Activated T-cell treated with anti-CD3 and anti-CD28 coated beads, Interleukin-2, amount 50 U/mL, for 72 hours (primary cell): Measurements from ENCODE around the gene CHST5. TPM values are rescaled to one million over a fixed set of nuclear protein-coding genes. Genes with fewer than 3 reads are reported as not detected.
"Not testable (repeated sequence)": the region's sequence is repeated elsewhere in the genome, so short reads cannot be mapped to it uniquely, and the experiment has no call there.

Experiments used
- ATAC-seq, 2 donors: fragments of 150-1000 bp; cut with Tn5 transposase; replicated peaks in 1 of 2; 2 replicates each; pipeline ENCODE4 v1.10.0; 2021; ENCODE audit warnings: moderate library complexity in 2 of 2, mild to moderate bottlenecking in 1 of 2
- DNase-seq, 2 donors: peaks; one replicate each; pipeline ENCODE4 v3.0.0; 2021 to 2022; ENCODE audit warnings: mixed read lengths in 1 of 2
- H3K27ac Mint-ChIP-seq: one replicate; pipeline ENCODE4 v1.8.0; 2022; ENCODE audit warnings: mild to moderate bottlenecking, moderate library complexity, mixed read lengths
- H3K27me3 Mint-ChIP-seq: one replicate; pipeline ENCODE4 v1.8.0; 2022; ENCODE audit warnings: low read depth, mixed read lengths
- H3K36me3 Mint-ChIP-seq, 2 donors: one replicate each; pipeline ENCODE4 v1.8.0; 2022; ENCODE audit warnings: mixed read lengths in 2 of 2, mild to moderate bottlenecking in 1 of 2; ENCODE audit not compliant: insufficient read depth in 2 of 2
- H3K4me1 Mint-ChIP-seq: one replicate; pipeline ENCODE4 v1.8.0; 2022; ENCODE audit warnings: low read depth, mixed read lengths
- H3K4me3 Mint-ChIP-seq, 2 donors: one replicate each; pipeline ENCODE4 v1.8.0; 2022; ENCODE audit warnings: mild to moderate bottlenecking in 2 of 2, mixed read lengths in 2 of 2, moderate library complexity in 2 of 2
- H3K9me3 Mint-ChIP-seq, 2 donors: one replicate each; pipeline ENCODE4 v1.8.0; 2022; ENCODE audit warnings: mixed read lengths in 2 of 2
- total RNA-seq, 2 donors: library from RNA; stranded (reverse); gene quantifications; one replicate each; pipeline ENCODE4 v1.2.3, GENCODE V29; 2022

Gene CHST5
- total RNA-seq, 2 donors from 2014 or later, result 0.82 TPM; not detected in 1

DNA sequence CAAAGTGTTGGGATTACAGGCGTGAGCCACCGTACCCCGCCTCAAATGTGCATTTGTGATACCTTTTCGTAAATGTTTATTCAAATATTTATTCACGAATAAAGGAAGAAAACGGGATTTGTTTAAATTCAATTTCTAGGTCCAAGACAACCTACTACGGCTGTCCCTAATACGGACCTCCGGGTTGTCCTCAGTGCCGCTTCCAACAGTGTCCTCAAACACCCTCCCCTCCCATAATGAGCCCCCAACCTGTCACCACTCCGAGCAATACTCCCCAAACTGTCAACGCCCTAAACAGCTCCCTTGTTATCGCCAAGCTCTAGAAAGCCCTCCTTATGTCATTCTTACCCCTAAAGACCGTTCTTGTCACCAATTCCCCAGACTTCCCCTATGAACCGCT lies 29.7 kb upstream of the CHST5 start:
- peak overlapping the region; percentile 62 for H3K27ac Mint-ChIP-seq
- H3K4me1 Mint-ChIP-seq, result peaks cover 57% of the 10 kb centered on the region
- DNase-seq (no peak), ATAC-seq (peak in 1 of 2 donors; percentile 10)
- peak overlapping the region; percentile 87 to 98 for H3K4me3 Mint-ChIP-seq
- H3K36me3 Mint-ChIP-seq, result no peaks in the 10 kb centered on the region
- peaks cover 19% of the 10 kb centered on the region for H3K27me3 Mint-ChIP-seq
- no peaks in the 10 kb centered on the region for H3K9me3 Mint-ChIP-seq

DNA sequence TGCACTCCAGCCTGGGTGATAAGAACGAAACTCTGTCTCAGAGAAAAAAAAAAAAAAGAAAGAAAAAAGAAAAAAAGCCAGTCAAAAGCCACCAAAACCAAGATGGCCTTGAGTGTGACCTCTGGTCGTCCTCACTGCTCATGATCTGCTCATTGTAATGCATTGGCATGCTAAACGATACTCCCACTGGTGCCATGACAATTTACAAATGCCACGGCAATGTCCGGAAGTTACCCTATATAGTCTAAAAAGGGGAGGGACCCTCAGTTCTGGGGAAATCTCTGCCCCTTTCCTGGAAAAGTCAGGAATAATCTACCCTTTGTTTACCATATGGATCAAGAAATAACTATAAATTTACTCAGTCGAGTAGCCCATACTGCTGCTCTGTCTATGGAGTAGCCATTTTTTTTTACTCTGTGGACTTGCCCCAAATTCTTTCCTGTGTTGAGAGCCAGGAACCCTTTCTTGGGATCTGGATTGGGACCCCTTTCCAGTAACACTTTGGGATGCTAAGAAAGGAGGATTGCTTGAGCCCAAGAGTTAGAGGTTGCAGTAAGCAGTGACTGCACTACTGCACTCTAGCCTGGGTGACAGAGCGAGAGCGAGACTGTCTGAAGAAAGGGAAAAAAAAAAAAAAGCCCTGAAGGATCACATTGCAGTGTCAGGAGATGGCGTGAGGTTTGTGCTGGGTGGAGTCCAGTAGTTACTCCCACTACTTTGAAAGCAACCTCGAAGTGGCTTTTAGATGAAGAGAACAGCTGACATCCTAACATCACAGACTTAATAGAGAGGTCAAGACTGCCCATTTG lies 23.9 kb upstream of the CHST5 start:
- no peak overlapping the region for H3K27ac Mint-ChIP-seq
- H3K9me3 Mint-ChIP-seq, result no peaks in the 10 kb centered on the region
- DNase-seq (no peak), ATAC-seq (no peak)
- no peaks in the 10 kb centered on the region for H3K36me3 Mint-ChIP-seq
- H3K4me1 Mint-ChIP-seq, result peaks cover 36% of the 10 kb centered on the region
- H3K4me3 Mint-ChIP-seq, result no peak overlapping the region
- peaks cover 19% of the 10 kb centered on the region for H3K27me3 Mint-ChIP-seq

DNA sequence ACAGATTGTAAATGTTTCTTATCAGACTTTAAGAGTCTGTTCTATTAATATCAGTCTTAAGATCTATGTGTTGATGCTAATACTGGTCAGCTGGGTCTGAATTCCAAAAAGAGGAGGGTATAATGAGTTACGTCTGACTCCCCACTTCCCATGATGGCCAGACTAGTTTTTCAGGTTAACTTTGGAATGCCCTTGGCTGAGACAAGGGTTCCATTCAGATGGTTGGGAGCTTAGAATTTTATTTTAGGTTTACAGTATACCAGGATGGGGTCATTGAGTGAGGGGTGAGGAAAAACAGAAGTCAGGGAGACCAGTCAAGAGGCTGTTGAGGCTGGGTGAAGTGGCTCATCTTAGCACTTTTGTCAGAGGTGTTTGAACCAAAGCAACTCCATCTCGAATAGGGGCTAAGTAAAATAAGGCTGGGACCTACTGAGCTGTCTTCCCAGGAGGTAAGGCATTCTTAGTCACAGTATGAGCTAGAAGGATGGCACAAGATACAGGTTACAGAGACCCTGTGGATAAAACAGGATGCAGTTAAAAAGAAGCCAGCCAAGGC lies 23.0 kb upstream of the CHST5 start:
- Mint-ChIP-seq H3K27ac (no peak overlapping the region), H3K4me3 (no peak overlapping the region), H3K4me1 (peaks cover 28% of the 10 kb centered on the region), H3K36me3 (no peaks in the 10 kb centered on the region), H3K27me3 (peaks cover 17% of the 10 kb centered on the region), H3K9me3 (no peaks in the 10 kb centered on the region)
- ATAC-seq (no peak), DNase-seq (no peak)

- Mint-ChIP-seq H3K4me3 (peak overlapping the region; percentile 97 to 98), H3K36me3 (no peaks in the 10 kb centered on the region), H3K27me3 (peaks cover 15% of the 10 kb centered on the region), H3K9me3 (no peaks in the 10 kb centered on the region), H3K27ac (no peak overlapping the region), H3K4me1 (peaks cover 20% of the 10 kb centered on the region)
- ATAC-seq (no peak), DNase-seq (no peak)
Measured at GRCh38 chr16:75556431-75556950, 20.6 kb upstream of the CHST5 start.

DNA sequence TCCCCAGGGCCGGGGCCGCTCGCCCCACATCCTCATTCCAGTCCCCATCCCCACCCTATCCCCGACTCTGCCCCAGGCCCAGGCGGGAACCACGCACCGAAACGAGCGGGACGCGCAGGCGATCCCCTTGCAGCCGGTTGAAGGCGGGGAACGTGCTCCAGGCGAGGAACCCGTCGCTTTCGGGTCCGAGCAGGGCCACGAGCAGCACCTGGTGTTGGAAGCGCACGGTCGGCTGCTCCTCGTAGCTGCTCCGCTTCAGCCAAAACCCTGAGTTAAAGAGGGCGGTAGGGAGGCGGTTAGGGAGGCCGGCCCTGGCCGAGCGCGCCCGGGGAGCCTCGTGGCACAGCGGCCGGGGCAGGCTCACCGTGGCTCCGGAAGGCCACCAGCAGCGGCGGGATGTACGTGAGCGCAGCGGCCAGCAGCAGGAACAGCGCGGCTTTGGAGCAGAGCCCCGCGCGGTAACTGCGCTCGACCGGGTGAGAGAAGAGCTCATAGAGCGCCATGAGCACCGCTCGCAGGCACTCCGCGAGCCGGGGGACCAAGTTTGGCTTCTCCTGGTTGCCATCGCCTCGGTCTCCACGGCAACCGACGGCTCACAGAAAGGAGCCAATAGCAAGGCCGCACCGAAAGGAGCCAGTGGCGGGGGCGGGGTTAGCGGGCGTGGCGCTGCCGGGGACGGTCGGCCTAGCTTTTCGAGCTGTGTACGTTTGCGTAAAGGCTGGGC lies 20.0 kb upstream of the CHST5 start, which contains the start of gene TMEM231:
TMEM231 (minus strand) TSS at position 546 of the 724 bp plus-strand sequence; CDS start at position 503, 43 bp downstream.
- Mint-ChIP-seq H3K36me3 (no peaks in the 10 kb centered on the region), H3K4me3 (peak within 1 kb of the TSS; percentile 97 to 98), H3K4me1 (peaks cover 14% of the 10 kb centered on the region), H3K27ac (no peak within 1 kb of the TSS), H3K27me3 (peaks cover 15% of the 10 kb centered on the region), H3K9me3 (no peaks in the 10 kb centered on the region)
- peak; percentile 97 for ATAC-seq
- peak; percentile 97 to 98 for DNase-seq

DNA sequence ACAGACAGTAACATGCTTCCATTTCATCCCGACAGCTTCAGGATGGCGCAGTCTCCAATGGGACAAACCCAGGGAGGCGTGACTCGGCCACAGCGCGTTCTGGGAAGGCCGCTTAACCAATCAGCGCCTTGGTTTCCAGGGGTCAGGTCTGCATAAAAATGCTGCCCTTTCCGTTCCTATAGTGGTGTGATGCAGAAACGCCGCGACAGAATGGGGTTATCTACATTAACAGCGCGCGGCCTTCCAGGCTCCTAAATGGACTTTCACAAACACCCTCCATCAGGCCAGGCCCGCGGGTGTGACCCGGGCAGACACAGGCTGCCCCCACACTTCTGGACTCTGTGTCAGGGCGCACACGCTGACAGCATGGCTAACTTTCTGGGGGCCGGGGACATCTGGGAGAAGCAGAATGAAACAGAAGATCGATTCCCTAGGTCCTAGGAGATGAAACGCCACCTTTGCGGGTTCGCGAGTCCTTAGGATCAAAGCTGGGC lies 19.4 kb upstream of the CHST5 start:
- peaks cover 15% of the 10 kb centered on the region for H3K27me3 Mint-ChIP-seq
- H3K4me3 Mint-ChIP-seq, result peak overlapping the region; percentile 97 to 98
- ATAC-seq (peak; percentile 2), DNase-seq (peak; percentile 15 to 26)
- no peaks in the 10 kb centered on the region for H3K36me3 Mint-ChIP-seq
- H3K4me1 Mint-ChIP-seq, result peaks cover 17% of the 10 kb centered on the region
- H3K9me3 Mint-ChIP-seq, result no peaks in the 10 kb centered on the region
- H3K27ac Mint-ChIP-seq, result no peak overlapping the region

DNA sequence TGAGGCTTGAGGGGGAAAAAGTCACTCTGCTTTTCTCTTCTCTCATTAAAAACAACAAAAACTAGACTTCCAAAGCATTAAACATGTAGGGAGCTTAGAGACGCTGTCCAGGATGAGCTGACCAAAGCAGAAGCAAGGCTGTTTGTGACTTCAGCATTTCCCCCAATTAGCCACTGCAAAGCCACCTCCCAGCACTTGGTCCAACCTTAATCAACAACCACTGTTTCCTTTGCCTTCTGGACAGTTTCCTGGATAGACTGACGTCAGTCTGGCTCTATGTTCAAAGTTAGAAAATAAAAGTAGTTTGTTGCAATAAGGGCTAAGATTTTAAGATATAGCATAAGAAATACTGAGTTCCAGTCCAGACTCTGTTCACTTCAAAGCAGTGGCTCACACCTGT lies 17.0 kb upstream of the CHST5 start:
- no peaks in the 10 kb centered on the region for H3K9me3 Mint-ChIP-seq
- DNase-seq, result no peak
- H3K4me3 Mint-ChIP-seq, result no peak overlapping the region
- H3K27ac Mint-ChIP-seq, result no peak overlapping the region
- no peaks in the 10 kb centered on the region for H3K36me3 Mint-ChIP-seq
- peaks cover 15% of the 10 kb centered on the region for H3K27me3 Mint-ChIP-seq
- H3K4me1 Mint-ChIP-seq, result peaks cover 24% of the 10 kb centered on the region
- no peak for ATAC-seq

DNA sequence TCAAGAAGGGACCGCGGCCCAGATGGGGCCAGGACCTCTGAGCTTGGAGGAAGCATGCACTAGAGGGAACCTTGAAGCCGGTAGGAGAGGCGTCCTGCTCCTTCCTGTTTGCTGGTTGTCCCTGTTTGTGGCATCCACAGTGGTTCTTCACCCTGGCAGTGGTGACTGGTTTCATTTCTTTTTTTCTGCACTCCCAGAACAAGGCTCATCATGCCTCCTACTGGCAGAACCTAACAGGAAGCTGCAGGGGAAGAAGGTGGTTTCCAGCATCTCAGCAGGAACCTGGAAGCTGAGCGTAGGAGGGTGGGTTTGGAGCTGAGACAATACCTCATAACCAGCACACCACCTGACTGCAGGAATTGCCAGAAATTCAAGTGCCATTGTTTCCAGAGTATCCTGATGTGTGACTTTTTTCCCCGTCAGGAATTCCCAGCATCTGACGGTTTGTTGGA lies 14.3 kb upstream of the CHST5 start:
- no peaks in the 10 kb centered on the region for H3K9me3 Mint-ChIP-seq
- H3K27me3 Mint-ChIP-seq, result peaks cover 15% of the 10 kb centered on the region
- DNase-seq, result peak; percentile 24 to 25
- no peak overlapping the region for H3K27ac Mint-ChIP-seq
- no peak overlapping the region for H3K4me3 Mint-ChIP-seq
- ATAC-seq, result peak; percentile 34 to 65
- no peaks in the 10 kb centered on the region for H3K36me3 Mint-ChIP-seq
- peaks cover 12% of the 10 kb centered on the region for H3K4me1 Mint-ChIP-seq

DNA sequence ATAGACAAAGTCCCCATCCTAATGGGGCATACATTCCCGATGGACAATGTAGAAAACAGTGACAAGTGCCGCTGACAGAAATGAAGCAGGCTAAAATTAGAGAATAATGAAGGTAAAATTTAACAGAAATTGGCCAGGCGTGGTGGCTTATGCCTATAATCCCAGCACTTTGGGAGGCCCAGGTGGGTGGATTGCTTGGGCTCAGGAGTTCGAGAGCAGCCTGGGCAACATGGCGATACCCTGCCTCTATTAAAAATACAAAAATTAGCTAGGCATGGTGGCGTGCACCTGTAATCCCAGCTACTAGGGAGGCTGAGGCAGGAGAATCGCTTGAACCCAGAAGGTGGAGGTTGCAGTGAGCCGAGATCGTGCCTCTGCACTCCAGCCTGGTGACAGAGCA lies 12.5 kb upstream of the CHST5 start:
- DNase-seq, H3K27ac Mint-ChIP-seq, H3K9me3 Mint-ChIP-seq, H3K27me3 Mint-ChIP-seq, ATAC-seq, H3K36me3 Mint-ChIP-seq, H3K4me3 Mint-ChIP-seq: not testable (repeated sequence)
- H3K4me1 Mint-ChIP-seq, result peaks cover 11% of the 10 kb centered on the region

DNA sequence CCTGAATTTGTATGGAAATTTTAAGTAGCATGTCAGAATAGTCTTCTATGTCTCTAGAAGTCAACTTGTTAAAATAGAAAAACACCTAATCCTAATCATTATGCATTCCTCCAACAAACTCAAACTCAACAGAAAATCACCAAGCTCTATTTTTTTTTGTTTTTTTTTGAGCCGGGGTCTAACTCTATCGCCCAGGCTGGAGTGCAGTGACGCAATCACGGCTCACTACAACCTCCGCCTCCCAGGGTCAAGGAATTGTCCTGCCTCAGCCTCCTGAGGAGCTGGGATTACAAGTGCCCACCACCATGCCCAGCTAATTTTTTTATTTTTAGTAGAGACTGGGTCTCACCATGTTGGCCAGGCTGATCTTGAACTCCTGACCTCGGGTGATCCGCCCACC lies 10.4 kb upstream of the CHST5 start:
- H3K27ac Mint-ChIP-seq, result no peak overlapping the region
- no peaks in the 10 kb centered on the region for H3K27me3 Mint-ChIP-seq
- peaks cover 11% of the 10 kb centered on the region for H3K4me1 Mint-ChIP-seq
- no peak overlapping the region for H3K4me3 Mint-ChIP-seq
- no peaks in the 10 kb centered on the region for H3K9me3 Mint-ChIP-seq
- ATAC-seq (no peak), DNase-seq (no peak)
- no peaks in the 10 kb centered on the region for H3K36me3 Mint-ChIP-seq

- H3K9me3 Mint-ChIP-seq, H3K27ac Mint-ChIP-seq, H3K36me3 Mint-ChIP-seq, DNase-seq, H3K4me3 Mint-ChIP-seq, ATAC-seq, H3K27me3 Mint-ChIP-seq: not testable (repeated sequence)
- H3K4me1 Mint-ChIP-seq, result peaks cover 11% of the 10 kb centered on the region
Measured at GRCh38 chr16:75545879-75546278, 10.0 kb upstream of the CHST5 start.

- H3K4me1 Mint-ChIP-seq, H3K9me3 Mint-ChIP-seq, H3K4me3 Mint-ChIP-seq, H3K27ac Mint-ChIP-seq, ATAC-seq, DNase-seq, H3K36me3 Mint-ChIP-seq, H3K27me3 Mint-ChIP-seq: not testable (repeated sequence)
Measured at GRCh38 chr16:75542462-75542861, 6.6 kb upstream of the CHST5 start.

DNA sequence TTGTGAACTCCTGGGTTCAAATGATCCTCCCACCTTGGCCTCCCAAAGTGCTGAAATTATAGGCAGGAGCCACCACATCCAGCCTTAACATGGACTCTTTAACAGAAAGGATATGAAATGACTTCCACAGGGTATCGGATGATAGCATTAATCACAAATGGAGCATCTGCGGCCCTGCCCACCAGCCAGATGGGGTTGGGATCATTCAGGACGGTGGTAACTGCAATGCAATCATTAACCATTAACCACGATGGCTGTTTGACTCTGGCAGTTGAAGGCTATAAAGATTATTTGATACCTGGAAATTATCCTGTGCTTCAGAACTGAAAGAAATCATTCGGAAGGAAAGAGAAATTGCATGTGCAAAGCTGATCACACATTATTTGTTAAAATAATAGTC lies 5.3 kb upstream of the CHST5 start:
- no peak overlapping the region for H3K27ac Mint-ChIP-seq
- no peaks in the 10 kb centered on the region for H3K36me3 Mint-ChIP-seq
- no peaks in the 10 kb centered on the region for H3K27me3 Mint-ChIP-seq
- no peaks in the 10 kb centered on the region for H3K4me1 Mint-ChIP-seq
- no peak for DNase-seq
- no peak for ATAC-seq
- H3K9me3 Mint-ChIP-seq, result no peaks in the 10 kb centered on the region
- no peak overlapping the region for H3K4me3 Mint-ChIP-seq
